ENCODE results near the gene ISOC2.

ISOC2 gene

GRCh38 chr19:55406091-55406825 lies 55.2 kb downstream of the ISOC2 start:
- no peak for DNase-seq

- no peak for DNase-seq
Observed at GRCh38 chr19:55405638-55406037, 55.8 kb downstream of the ISOC2 start.
